HUDEP-2 (cell line): ENCODE measurements around the gene SPR.
"Not testable (repeated sequence)": the region's sequence is repeated elsewhere in the genome, so short reads cannot be mapped to it uniquely, and the experiment has no call there.

ENCODE experiments used
- DNase-seq, 76 experiments: peaks; one replicate each; lab custom pipeline; 2025; ENCODE audit not compliant: unreplicated experiment in 76 of 76; lab: John Stamatoyannopoulos, UW

SPR gene

DNA sequence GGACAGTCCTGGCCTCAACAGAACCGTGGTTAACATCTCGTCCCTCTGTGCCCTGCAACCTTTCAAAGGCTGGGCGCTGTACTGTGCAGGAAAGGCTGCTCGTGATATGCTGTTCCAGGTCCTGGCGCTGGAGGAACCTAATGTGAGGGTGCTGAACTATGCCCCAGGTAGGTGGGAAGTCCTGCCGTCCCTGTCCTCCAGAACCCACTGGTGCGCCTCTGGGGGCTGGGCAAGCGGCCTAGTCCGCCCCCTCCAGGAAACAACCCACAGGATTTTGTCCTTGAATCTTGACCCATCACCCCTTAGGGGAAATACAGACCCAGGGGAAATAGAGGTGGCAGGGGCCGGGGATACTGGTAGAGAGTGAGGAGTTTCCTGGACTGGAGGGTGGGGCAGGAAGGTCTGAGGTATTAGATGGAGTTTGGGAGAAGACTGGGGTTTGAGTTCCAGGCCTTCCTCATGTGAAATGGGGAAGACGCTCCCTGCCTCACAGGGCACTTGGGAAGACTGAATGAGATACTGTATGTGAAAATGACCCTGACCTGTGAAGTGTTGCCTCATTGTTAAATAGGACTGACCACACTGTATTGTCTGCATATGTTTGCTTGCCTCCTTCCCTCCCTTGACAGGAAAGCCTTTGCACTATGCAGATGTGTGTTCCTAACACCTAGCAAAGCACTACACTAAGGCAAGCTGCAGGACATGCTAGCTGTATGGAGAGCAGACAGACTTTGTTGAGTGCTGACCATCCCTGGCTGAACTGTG lies 1.4 kb downstream of the SPR start:
- DNase-seq, result no peak

DNA sequence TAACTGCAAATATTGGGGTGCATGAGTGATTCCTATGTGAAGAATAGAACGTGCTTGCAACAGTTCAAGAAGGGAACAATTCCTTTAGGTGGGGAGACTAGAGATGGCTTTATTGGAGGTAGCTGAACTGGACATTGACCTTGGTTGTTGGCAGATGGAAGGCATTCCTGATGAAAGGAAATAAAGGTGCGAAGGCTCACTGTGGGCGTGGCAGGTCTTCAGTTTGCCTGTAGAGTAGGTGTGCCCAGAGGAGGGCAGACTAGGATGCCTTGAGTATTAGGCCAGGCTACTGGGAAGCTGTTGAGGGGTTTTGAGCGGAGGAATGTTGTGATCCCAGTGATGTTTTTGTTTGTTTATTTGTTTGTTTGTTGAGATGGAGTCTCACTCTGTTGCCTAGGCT lies 2.8 kb downstream of the SPR start:
- DNase-seq, result no peak

DNA sequence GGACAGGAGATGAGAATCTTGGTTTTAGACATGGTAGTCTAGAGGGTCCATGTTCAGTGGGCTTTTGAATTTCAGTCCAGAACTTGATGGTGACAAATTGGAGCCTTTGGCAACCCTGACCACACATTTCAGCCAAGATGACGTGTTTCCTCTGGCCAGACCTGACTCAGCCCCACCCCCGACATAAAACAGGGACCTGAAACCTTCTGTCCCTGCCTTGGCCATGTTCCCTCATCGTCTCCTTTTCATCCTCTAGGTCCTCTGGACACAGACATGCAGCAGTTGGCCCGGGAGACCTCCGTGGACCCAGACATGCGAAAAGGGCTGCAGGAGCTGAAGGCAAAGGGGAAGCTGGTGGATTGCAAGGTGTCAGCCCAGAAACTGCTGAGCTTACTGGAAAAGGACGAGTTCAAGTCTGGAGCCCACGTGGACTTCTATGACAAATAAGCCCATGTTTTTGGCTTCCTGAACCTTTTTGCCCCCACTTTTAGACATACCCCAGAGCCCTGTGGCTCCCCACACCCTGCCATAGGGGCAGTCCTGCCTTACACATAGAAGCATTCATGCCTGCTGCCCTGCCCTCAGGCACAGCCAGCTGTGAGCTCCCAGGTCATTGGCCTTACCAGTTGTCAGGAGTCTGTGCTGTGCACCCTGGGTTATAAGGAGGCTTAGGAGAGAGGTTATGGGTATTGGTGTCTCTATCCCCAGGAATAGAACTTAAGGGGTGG lies 4.0 kb downstream of the SPR start:
- DNase-seq, result no peak

DNA sequence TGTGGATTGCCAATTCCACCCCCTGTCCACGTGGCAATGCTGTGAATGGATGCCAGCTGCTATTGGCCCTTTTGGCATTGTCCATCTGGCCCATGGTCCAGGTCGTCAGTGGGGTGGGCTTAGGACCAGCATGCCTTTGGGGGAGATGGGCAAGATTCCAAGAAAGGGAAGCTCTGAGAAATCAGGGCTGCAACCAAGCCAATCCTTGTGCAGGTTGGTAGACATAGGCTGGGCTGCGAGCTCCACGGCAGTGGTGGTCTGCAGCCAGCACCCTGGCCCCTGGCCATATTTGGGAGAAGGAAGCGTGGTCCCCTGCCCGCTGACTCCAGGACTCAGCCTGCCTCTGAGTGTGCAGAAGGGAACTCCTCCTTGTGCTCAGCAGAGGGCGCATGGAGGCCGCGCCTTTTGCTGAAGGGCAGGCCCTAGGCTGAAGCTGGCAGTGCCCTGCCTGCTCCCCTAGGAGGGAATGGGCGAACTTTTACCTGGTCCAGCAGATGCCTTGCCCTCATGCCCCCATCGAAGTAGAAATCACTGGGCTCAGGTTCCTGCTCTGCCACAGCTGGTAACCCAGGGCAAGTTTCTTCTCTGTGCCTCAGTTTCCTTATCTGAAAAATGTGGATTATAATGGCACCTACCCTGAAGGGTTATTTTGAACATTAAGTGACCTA lies 5.4 kb downstream of the SPR start:
- peak in 67 of 76 experiments; percentile 4 to 74 (median 48) for DNase-seq

DNA sequence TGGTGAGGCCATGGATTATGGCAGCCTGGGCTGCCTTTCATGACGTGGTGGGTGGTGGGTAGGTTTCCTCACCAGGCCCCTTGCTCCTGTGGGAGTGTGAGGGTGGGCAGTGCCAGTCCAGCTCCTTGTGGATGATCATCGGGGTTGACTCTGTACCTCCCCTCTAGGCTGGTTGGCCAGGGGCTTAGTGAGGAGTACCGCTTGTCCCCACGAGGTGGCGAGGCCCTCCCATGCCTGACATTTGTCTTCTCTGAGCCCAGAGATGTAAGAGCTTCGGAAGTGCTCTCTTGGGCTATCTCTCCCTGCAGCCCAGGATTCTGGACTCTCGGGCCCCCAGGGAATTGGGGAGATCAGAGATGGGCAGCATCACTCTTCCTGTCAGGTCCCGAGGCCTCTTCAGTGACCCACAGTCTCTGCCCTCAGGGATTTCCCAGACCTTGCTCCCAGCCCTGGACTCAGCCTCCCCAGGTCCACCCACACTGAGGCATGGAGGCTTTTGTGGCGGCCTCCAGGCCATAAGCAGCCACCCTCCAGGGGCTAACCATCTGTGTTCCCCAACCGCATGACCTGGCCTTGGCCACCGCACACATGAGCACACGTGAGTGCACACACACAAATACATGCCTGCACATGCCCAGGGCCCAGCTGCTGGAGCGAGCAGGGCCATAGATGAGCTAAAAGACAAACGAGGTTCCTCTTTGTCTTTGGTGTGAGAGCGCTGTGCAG lies 6.5 kb downstream of the SPR start:
- peak in 44 of 76 experiments; percentile 2 to 64 (median 32) for DNase-seq

DNA sequence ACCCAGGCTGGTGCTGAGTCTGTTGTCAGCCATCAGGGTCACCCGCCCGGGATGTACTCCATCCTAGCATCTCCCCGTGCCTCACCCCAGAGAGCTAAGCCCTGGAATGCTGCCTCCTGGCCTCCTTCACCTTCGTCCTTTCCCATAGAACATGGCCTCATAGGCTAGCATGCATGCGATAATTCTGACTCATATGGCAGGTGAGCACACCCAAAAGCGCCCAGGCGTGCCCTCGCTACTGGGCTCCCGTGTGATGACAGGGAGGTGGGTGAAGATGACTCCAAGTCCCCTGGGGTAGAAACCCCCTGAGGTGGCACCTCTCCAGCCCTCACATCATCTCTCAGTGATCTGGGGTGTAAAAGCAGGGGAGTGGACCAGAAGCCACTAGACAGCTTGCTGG lies 7.3 kb downstream of the SPR start:
- DNase-seq, result no peak

DNA sequence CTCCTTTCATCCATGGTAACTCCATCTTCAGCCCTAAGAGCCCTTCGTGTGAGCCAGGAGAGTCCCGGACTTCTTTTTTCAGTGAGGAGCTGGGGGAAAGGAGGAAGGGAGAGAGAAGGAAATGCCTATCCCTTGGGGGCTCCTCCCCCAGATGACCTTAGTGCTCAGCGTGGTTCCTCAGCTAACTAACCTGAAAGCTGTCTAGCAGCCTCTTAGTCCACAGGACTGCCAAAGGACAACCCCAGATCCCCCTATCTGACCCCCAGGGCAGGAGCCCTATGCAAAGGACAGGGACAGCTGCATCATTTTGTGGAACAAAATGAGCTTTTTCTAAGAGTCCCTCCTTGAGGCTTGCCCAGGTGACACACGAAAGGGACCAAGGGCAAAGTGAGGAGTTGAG lies 7.9 kb downstream of the SPR start:
- DNase-seq, result no peak

DNA sequence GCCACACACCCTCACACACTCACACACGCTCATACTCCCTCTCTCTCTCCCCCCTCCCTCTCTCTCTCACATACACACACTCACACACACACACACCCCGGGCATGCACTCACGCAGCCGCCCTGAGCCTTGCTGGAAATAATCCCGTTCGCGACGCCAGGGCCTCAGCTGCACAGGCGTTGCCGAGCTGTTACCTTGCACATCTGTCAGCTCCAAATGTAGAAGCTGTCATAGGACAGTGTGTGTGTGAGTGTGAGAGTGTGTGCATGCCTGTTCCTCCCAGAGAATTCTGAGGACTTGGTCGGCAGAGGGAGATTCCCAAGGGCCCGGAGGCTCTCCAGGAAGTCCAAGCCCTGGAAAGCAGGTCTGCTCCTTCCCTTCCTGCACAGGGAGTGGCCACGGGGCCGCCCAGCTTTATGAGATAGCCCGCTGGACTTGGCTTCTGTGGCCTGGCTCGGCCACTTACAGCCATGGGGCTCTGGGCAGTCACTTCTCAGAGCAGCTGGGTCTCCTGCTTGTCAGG lies 8.6 kb downstream of the SPR start:
- DNase-seq, result no peak

DNA sequence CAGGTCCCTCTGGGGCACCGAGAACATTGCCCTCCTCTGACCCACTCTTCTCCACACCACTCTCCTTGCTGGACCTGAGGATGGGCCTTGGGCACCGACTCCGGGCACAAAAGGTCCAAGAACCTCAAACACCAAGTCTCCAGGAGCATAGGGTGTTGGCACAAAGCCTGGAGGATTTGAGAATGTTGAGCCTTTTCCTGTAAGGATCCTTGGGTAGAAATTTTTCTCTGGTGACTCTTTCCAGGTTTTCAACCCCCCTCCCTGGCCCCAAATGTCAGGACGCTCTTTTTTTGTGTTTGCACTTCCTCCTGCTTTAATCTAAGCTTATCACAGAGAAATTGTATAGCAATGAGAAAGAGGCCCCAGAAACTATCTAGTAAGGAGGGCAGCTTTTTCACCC lies 9.2 kb downstream of the SPR start:
- DNase-seq, result no peak

DNA sequence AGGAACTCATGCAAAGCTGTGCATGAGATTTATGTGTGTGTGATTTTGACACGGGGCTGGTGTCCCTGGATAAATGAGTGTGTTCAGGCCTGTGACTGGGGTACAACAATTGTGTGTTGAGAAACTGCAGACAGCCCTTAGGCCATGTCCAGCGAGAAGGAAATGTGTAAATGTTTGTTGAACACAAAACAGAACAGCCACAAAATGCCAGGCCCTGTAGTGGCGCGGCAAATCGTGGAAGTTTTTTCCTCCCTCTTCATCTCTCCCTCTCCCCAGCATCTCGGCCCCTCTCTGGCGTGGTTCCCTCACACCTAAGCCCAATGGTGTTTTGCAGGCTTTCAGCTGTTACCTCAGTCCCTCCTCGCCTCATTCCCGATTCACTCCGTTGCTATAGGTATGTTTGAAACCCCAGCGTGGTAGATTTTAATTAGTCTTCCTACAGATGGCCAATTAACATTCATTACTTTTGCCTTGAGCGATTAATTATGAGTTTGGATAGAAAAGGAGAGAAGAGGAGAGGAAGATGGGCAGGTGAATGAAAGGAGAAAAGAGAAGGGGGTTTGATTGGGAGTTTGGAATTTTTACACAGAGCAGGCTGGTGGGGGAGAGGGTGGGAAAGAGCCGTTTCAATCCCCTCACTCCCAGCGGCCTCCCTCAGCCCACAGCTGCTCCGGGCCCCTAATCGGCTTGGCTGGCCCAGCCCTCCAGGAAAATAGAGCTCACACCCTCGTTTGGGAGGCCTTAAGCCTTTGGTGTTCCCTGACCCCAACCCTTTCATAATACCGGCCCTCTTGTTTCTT lies 10.8 kb downstream of the SPR start:
- no peak for DNase-seq

DNA sequence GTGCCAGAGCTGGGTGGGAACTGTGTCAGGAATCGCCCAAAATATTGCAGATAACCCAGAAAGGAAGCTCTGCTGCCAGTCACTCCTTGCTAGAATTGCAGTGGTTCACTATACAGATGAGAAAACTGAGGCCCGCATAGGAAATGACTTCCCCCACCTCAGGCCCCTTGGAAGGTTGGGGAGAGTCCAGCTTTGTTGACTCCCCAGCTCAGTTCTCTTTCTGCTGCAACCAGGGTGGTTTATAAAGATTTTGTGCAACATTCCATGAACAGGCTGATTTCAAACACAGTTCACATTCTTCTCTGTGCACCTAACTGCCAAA lies 11.3 kb downstream of the SPR start:
- no peak for DNase-seq

DNA sequence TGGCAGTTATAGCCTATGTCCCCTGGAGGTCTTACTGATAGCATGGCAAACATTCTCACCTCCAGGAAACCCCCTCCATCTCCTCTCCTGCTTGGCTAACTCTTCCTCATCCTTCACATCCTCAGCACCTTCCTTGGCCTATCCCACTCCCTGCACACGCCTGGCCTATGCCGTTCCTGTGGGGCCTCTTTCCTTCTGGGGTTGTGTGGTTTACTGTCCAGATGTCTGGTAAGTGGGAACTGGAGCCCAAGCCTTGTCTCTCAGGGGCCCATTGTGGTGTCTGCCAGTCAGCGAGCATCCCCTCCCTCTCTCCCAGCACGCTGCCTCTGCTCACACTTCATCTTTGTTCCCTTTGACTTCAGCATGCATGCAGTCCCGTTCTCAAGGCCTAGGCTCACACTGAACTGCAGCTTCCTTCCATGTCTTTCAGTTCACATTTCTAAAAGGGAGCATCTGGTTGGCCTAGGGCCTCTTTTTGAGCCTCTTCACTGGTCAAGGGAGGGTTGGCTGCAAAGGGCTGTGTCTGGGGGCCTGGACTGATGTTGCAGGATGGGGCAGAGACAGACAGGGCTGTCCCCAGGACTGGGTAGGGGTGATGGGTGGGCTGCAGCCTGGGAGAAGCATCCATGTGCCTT lies 13.1 kb downstream of the SPR start:
- DNase-seq, result no peak

DNA sequence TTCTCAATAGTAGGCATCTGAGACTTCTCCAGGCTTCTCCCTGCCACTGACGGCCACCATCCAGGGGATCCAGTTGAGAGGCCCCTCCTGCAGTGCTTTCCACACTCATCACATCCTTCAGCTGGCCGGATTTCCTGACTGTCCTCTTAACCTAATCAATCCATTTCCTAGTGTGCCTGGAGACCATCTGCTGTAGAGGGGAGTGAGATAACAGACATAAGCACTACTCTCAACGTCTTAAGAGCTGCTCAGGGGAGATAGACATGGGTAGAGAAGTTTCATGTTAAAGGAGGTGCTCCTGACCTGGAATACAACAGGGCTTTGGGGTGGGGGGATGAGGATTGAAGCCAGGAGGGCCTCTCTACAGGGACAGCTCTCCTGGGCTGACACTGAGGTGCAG lies 14.2 kb downstream of the SPR start:
- DNase-seq, result peak in 3 of 76 experiments; percentile 14 to 17 (median 15)

DNA sequence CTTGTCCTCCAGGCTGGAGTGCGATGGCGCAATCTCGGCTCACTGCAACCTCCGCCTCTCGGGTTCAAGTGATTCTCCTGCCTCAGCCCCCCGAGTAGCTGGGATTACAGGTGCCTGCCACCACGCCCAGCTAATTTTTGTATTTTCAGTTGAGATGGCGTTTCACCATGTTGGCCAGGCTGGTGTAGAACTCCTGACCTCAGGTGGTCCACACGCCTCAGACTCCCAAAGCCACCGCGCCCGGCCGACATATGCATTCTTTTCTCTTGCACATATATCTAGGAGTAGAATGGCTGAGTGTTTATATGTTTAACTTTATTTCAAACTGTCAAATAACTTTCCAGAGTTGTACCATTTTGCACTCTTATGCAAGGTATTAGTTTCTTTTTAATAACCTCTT lies 20.2 kb downstream of the SPR start:
- not testable (repeated sequence) for DNase-seq

DNA sequence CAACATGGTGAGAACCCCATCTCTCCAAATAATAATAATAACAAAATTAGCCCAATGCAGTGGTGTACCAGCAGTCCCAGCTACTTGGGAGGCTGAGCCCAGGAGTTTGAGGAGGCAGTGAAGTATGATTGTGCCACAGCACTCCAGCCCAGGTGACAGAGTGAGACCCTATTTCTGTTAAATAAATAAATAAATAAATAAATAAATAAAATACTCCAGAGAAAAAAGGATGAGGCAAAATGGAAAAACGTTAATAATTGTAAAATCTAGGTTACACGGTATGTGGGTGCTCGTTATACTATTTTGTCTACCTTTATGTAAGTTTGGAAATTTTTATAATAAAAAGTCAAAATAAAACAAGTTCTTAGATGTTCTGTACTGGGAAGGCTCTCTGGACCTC lies 21.5 kb downstream of the SPR start:
- no peak for DNase-seq

DNA sequence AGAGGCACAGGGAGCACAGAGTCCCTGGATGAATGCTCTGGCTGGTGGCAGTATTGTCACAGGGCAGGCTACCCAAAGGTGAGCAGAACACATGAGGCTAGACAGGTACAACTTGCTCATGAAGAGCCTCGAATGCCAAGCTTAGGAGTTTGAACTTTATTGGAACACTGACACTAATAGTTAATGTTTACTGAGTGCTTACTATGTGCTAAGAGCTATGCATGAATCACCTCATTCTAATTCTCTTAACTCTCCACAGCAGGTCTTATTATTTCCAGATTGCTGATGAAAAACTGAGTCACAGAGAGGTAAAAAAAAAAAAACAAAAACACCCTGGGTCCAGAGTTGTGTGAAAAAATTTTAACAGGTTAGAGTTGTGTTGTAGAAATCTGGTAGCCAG lies 24.0 kb downstream of the SPR start:
- no peak for DNase-seq

DNA sequence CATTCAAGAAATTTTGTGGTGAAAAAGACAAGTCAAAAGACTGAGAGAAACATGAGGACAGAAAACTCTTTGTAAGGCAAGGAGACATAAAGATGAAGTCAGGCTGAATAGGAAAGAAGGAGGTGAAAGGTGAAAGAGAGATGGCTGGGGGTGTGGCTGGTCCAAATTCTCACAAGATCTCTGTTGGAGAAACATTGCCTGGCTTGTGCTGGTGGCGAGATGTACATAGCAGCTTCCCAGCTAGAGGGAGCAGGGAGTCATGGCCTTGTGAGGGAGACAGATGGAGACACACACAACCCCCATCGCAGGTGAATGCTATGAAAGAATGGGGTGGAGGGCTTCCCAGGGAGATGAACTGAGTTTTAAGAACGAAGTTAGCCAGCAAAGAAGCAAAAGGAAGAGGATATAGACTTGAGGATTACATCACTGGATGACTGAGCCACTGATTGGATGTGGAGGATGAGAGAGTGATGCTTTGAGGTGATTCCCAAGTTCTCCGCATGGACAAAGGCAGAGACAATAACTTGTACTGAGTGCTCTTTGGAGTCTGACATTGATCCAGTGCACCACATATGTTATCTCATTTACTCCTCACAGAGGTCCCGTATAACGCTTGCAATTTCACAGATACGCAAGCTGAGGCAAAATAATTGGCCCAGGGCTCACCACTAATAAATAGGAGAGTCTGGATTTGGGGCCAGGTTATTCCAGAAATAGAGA lies 26.4 kb downstream of the SPR start:
- no peak for DNase-seq

DNA sequence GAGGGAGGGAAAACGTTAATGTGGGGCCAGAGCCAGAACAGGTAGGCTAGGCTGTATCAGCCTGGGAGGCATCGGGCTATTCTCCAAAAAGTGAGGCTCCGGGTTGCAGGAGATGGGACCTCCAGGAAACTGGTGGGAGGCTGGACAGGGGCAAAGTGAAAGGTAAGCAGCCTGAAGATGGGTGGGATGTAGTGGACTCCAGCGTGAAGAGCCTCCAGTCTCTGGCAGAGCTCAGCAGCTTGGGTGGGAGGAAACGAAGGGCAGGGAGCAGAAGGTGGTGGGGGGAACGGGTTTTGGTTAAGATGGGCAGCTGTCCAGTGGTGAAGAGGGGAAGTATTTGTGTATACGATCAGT lies 27.0 kb downstream of the SPR start:
- no peak for DNase-seq

DNA sequence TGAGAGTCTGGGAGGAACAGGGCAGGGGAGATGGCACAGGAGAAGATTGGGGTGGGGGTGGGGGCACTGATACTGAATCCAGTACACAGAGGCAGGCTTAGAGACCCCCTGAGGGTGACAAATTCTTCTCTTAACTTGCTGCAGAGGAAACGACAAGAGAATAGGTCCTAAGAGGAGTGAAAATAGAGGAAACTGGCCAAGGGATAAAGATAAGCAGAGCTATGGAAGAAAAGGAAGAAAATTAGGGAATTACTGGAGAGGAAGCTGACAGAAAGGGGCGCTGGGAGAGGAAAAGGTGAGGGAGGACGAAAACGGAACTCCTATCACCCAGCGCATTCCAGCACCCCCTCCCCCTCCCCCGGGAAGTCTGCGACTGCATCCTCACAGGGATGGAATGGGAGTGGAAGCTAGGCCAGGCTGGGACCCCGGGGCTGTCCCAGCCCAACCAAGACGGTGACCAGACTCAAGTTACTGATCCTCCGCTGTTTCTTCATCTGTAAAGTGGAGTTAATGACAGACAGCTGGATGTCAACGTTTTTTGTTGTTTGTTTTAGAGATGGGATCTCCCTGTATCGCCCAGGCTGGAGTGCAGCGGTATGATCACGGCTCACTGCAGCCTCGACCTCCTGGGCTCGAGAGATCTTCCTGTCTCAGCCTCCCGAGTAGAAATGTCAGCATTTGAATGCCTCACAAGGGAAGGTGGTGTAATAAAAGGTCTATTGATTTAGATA lies 27.5 kb downstream of the SPR start:
- DNase-seq, result no peak
